GM23338 (cell line): ENCODE results near the gene SPRYD4. TPM values are rescaled to one million over a fixed set of nuclear protein-coding genes. Genes with fewer than 3 reads are reported as not detected.

Source experiments
- ATAC-seq: fragments of 200-7000 bp; cut with Tn5 transposase; 3 replicates; pipeline ENCODE4 v1.9.1; 2020
- DNase-seq: peaks from one replicate; pipeline ENCODE4 v3.0.0-alpha.2; 2015; ENCODE audit warnings: low spot score
- H2AFZ ChIP-seq: fragments of 200-600 bp; sonication (generic); 2 replicates; pipeline ENCODE4 v1.8.0; 2016; ENCODE audit warnings: antibody characterized with exemption, mild to moderate bottlenecking, moderate library complexity
- H3F3A ChIP-seq: fragments of 200-600 bp; sonication (generic); replicated peaks from 2 replicates; pipeline ENCODE4 v1.8.0; 2017; ENCODE audit warnings: antibody characterized with exemption, mixed run types, low read depth
- H3K27ac ChIP-seq: fragments of 200-600 bp; sonication (generic); 2 replicates; pipeline ENCODE4 v1.6.1; 2016; ENCODE audit warnings: low read depth
- H3K27me3 ChIP-seq: fragments of 200-600 bp; sonication (generic); 2 replicates; pipeline ENCODE4 v1.8.0; 2016; ENCODE audit warnings: mild to moderate bottlenecking, mixed run types, moderate library complexity; ENCODE audit not compliant: insufficient read depth
- H3K36me3 ChIP-seq: fragments of 200-600 bp; sonication (generic); 2 replicates; pipeline ENCODE4 v1.8.0; 2016; ENCODE audit warnings: mild to moderate bottlenecking; ENCODE audit not compliant: insufficient read depth
- H3K4me1 ChIP-seq: fragments of 200-600 bp; sonication (generic); 2 replicates; pipeline ENCODE4 v1.8.0; 2016; ENCODE audit warnings: mild to moderate bottlenecking, moderate library complexity; ENCODE audit not compliant: insufficient read depth
- H3K4me2 ChIP-seq: fragments of 200-600 bp; sonication (generic); 2 replicates; pipeline ENCODE4 v1.7.1; 2017; ENCODE audit warnings: mixed run types
- H3K4me3 ChIP-seq: fragments of 200-600 bp; sonication (generic); 2 replicates; pipeline ENCODE4 v1.6.1; 2016; ENCODE audit warnings: mixed run types
- H3K79me2 ChIP-seq: fragments of 200-600 bp; sonication (generic); replicated peaks from 2 replicates; pipeline ENCODE4 v1.8.0; 2017; ENCODE audit warnings: mild to moderate bottlenecking; ENCODE audit not compliant: insufficient read depth
- H3K9me2 ChIP-seq: fragments of 200-600 bp; sonication (generic); 2 replicates; pipeline ENCODE4 v1.8.0; 2017; ENCODE audit not compliant: insufficient read depth
- H4K20me1 ChIP-seq: fragments of 200-600 bp; sonication (generic); replicated peaks from 2 replicates; pipeline ENCODE4 v1.8.0; 2017; ENCODE audit warnings: mild to moderate bottlenecking; ENCODE audit not compliant: insufficient read depth
- H3K27ac Mint-ChIP-seq: 2 replicates; pipeline ENCODE4 v1.8.0; 2020; ENCODE audit warnings: inconsistent platforms, mild to moderate bottlenecking, moderate library complexity, mixed read lengths
- H3K27me3 Mint-ChIP-seq: 3 replicates; pipeline ENCODE4 v1.8.0; 2022; ENCODE audit warnings: low read depth, mild to moderate bottlenecking, moderate library complexity, mixed read lengths, inconsistent platforms; ENCODE audit not compliant: insufficient read depth, poor library complexity
- H3K36me3 Mint-ChIP-seq: 3 replicates; pipeline ENCODE4 v1.8.0; 2021; ENCODE audit warnings: low read depth, mild to moderate bottlenecking, inconsistent platforms, moderate library complexity, mixed read lengths
- H3K4me1 Mint-ChIP-seq: 3 replicates; pipeline ENCODE4 v1.8.0; 2020; ENCODE audit warnings: mild to moderate bottlenecking, inconsistent platforms, mixed read lengths
- H3K4me3 Mint-ChIP-seq: 3 replicates; pipeline ENCODE4 v1.8.0; 2021; ENCODE audit warnings: moderate library complexity, mild to moderate bottlenecking, inconsistent platforms, mixed read lengths
- H3K9me3 Mint-ChIP-seq: 3 replicates; pipeline ENCODE4 v1.8.0; 2020; ENCODE audit warnings: moderate library complexity, mild to moderate bottlenecking, inconsistent platforms, mixed read lengths
- CREB1 ChIP-seq: fragments of 250-450 bp; sonication (Bioruptor Pico); IDR thresholded peaks from 2 replicates; pipeline ENCODE4 v1.5.0; 2020; ENCODE audit warnings: low read depth, mild to moderate bottlenecking, moderate library complexity
- CTCF ChIP-seq, 2 experiments: fragments of 200-600 bp in 1 of 2; sonication (generic) in 1 of 2; conservative IDR thresholded peaks; 2 replicates each; pipeline versions ENCODE4 v1.5.1 to v1.6.1; 2016 to 2017; ENCODE audit warnings: antibody characterized with exemption in 2 of 2, low read depth in 2 of 2, mild to moderate bottlenecking in 2 of 2, moderate library complexity in 1 of 2
- ETS1 ChIP-seq: IDR thresholded peaks from 2 replicates; pipeline ENCODE4 v1.6.1; 2016; ENCODE audit warnings: antibody characterized with exemption
- EZH2 ChIP-seq: fragments of 200-600 bp; sonication (generic); IDR thresholded peaks from one replicate; pipeline ENCODE4 v1.8.0; 2017; ENCODE audit warnings: antibody characterized with exemption, mild to moderate bottlenecking, low read depth; ENCODE audit not compliant: unreplicated experiment
- EZH2phosphoT487 ChIP-seq: fragments of 200-600 bp; sonication (generic); IDR thresholded peaks from one replicate; pipeline ENCODE4 v1.8.1; 2018; ENCODE audit warnings: antibody characterized with exemption; ENCODE audit not compliant: unreplicated experiment
- JUNB ChIP-seq: IDR thresholded peaks from one replicate; pipeline ENCODE4 v1.6.1; 2016; ENCODE audit warnings: antibody characterized with exemption; ENCODE audit not compliant: unreplicated experiment
- NANOG ChIP-seq: IDR thresholded peaks from 2 replicates; pipeline ENCODE4 v1.6.1; 2016; ENCODE audit warnings: antibody characterized with exemption, borderline replicate concordance
- POLR2AphosphoS5 ChIP-seq: IDR thresholded peaks from 2 replicates; pipeline ENCODE4 v1.6.1; 2016; ENCODE audit warnings: antibody characterized with exemption, low read depth
- REST ChIP-seq: IDR thresholded peaks from one replicate; pipeline ENCODE4 v1.6.1; 2018; ENCODE audit warnings: antibody characterized with exemption; ENCODE audit not compliant: unreplicated experiment
- STAT1 ChIP-seq: IDR thresholded peaks from one replicate; pipeline ENCODE4 v1.6.1; 2016; ENCODE audit warnings: antibody characterized with exemption; ENCODE audit not compliant: unreplicated experiment
- ZNF114 ChIP-seq: fragments of 250-450 bp; sonication (Bioruptor Pico); IDR thresholded peaks from 2 replicates; pipeline ENCODE4 v1.5.0; 2020; ENCODE audit warnings: mild to moderate bottlenecking, moderate library complexity
- ZNF331 ChIP-seq: fragments of 250-450 bp; sonication (Bioruptor Pico); IDR thresholded peaks from 2 replicates; pipeline ENCODE4 v1.5.0; 2020; ENCODE audit warnings: low read depth, mild to moderate bottlenecking, moderate library complexity
- ZNF462 ChIP-seq: fragments of 250-450 bp; sonication (Bioruptor Pico); IDR thresholded peaks from 2 replicates; pipeline ENCODE4 v1.5.0; 2020; ENCODE audit warnings: mild to moderate bottlenecking, moderate library complexity
- polyA plus RNA-seq: library from polyadenylated mRNA; unstranded; fragments of >200 nt; fragmentation: Nextera tagmentation; extraction: Ambion mirVana; gene quantifications from 2 replicates; pipeline ENCODE4 v1.2.1, GENCODE V29; 2016
- total RNA-seq: library from RNA; depleted of rRNA; stranded (reverse); fragments of >200 nt; shearing (Covaris generic); gene quantifications from 2 replicates; pipeline ENCODE4 v1.2.3, GENCODE V29; 2014

SPRYD4 gene
- total and polyA plus RNA-seq, 2 experiments from 2014 or later = 2.1 to 3.1 TPM

GRCh38 chr12:56420411-56420810, 48.0 kb upstream of the SPRYD4 start (continued):
- no peak for TF ChIP-seq ZNF114 (CRISPR knock-in tag)
- TF ChIP-seq ZNF331 (CRISPR knock-in tag) = no peak

GRCh38 chr12:56425193-56425592, 43.2 kb upstream of the SPRYD4 start:
- H3K4me3 ChIP-seq = no peak overlapping the region
- H3K27ac ChIP-seq = no peak overlapping the region
- no peaks in the 10 kb centered on the region for H3F3A ChIP-seq
- no peaks in the 10 kb centered on the region for H3K9me2 ChIP-seq
- Mint-ChIP-seq H3K27me3 (peaks cover 4% of the 10 kb centered on the region), H3K9me3 (no peaks in the 10 kb centered on the region), H3K27ac (no peak overlapping the region), H3K4me3 (no peak overlapping the region), H3K36me3 (peaks cover 86% of the 10 kb centered on the region), H3K4me1 (no peaks in the 10 kb centered on the region)
- no peak overlapping the region for H3K4me2 ChIP-seq
- no peaks in the 10 kb centered on the region for H3K79me2 ChIP-seq
- no peak for DNase-seq
- H3K27me3 ChIP-seq = no peaks in the 10 kb centered on the region
- H3K4me1 ChIP-seq = no peaks in the 10 kb centered on the region
- no peak overlapping the region for H2AFZ ChIP-seq
- H3K36me3 ChIP-seq = peaks cover 58% of the 10 kb centered on the region
- H4K20me1 ChIP-seq = peaks cover 4% of the 10 kb centered on the region; the same call in 1 of the 2 replicates
- TF ChIP-seq CREB1 = no peak
- TF ChIP-seq ETS1 = no peak
- no peak for TF ChIP-seq CTCF (conservative IDR thresholded peaks at IDR 0.05; ENCODE audit: low read depth in 2 of 2)
- no peak for TF ChIP-seq ZNF114 (CRISPR knock-in tag)
- TF ChIP-seq STAT1 = no peak
- TF ChIP-seq JUNB = no peak
- TF ChIP-seq NANOG = no peak
- no peak for TF ChIP-seq EZH2phosphoT487
- no peak for TF ChIP-seq REST
- no peak for TF ChIP-seq ZNF331 (CRISPR knock-in tag)
- TF ChIP-seq ZNF462 = no peak
- TF ChIP-seq POLR2AphosphoS5 = no peak
- no peak for TF ChIP-seq EZH2
- no peak for ATAC-seq
